HG03039 (cell line): ENCODE measurements around the gene TLL2.

Experiments used
- ATAC-seq: cut with Tn5 transposase; IDR thresholded peaks from one replicate; pipeline ENCODE4 v1.9.1; 2021; ENCODE audit warnings: mild to moderate bottlenecking, moderate library complexity; ENCODE audit not compliant: unreplicated experiment

TLL2 gene

GRCh38 chr10:96431211-96431970 is 82.3 kb downstream of the TLL2 start:
- ATAC-seq: no peak

DNA sequence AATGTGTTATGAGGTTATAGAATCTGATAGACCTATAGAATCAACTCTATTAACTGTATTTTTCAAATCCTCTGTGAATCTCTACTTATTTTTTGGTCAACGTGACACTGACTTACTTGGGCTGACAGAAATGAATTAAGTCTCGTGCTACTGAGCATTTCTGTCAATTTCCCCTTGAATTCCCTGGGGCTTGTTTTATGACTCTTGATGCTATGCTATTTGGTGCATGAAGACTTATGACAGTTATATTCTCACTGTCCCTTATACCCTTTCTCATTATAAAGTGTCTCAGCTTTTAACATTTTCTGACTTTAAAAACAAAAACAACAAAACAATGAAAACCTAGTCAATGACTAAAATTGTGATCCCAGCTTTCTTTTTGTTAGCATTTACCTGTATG is 86.4 kb downstream of the TLL2 start:
- no peak for ATAC-seq

DNA sequence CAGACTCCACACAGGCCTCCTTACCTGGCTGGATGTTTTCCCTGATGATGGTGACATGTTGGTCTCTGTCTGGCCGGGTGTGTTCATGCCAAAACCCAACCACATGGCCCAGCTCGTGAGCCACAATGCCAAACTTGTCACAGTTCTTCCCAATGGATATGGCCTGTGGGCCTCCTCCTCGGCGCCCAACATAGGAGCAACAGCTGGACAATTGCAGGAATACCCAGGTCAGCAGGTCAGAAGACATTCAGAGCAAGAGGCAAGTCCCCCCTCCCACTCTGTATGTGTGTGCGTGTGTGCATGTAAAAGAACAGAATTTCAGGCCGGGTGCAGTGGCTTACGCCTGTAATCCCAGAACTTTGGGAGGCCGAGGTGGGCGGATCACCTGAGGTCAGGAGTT is 91.2 kb downstream of the TLL2 start:
- ATAC-seq: no peak

DNA sequence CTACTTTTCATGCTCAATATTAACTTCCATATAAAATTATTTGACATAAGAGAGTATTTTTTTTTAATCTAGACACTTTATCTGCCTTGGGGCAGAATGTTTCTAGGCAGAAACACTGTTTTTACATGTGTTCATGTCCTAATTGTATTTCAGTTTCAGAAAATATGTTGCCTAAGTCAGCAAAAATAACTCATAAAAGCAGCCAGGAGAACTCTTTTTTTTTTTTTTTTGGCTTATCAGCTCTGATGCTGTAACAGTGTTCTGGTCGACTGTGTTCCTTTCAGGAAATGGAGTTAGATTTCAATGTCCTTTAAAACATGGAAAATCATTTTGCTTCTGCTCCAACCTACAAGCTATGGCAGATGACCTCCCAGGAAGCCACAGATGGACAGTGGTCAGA is 91.7 kb downstream of the TLL2 start:
- ATAC-seq: no peak

GRCh38 chr10:96420228-96421009 is 93.3 kb downstream of the TLL2 start:
- no peak for ATAC-seq

DNA sequence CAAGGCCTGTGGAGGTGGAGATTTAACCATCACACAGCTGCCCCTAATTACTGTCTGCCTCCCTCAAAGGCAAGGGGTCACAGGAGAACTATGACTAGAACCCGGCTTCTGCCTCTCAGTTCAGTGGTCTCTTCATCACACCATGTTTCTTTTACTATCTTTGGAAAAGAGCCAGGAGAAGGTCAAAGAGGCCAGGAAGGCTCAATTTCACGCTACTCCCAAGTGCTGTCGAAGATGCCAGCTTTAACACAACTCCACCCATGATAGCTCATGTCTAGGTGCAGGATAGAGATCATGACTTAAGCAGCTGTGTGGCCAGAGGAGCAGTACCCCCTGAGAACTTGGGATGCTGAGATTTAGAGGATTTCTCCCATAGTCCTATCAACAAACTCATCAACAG is 94.4 kb downstream of the TLL2 start:
- no peak for ATAC-seq

GRCh38 chr10:96418582-96418981 is 95.1 kb downstream of the TLL2 start:
- no peak for ATAC-seq

DNA sequence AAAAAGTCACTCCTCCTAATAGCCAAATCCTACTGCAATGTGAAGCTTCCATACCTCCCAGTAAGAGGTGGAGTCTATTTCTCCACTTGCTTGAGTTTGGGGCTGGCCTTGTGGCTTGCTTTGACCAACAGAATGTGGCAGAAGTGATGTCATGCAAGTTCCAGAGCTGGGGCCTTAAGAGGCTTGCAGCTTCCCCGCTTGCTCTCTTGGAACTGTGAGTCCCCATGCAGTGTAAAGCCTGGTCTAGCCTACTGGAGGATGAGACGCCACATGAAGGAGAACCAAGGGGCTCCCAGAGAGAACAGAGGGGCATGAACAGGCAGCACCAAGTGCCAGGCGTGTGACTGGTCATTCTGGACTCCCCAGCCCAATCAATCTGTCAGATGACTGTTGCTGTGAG is 96.3 kb downstream of the TLL2 start:
- no peak for ATAC-seq

DNA sequence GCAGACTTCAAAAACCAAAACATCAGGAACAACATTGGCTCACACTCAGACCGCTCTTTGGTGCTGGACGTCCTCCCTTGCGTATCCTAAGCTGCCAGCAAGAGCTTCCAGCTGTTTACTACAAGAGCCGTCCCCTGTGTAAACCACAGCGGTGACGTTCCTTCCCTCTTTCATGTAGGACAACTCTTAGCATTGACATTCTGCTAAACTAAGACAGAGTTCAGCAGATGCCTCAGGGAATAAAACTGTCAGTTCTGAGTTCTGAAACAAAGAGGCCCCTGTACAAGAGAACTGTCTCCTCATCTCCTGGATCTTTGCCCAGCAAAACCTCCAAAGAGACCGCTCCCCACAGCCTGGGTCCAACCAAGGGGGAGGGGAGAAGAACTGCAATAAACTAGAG is 97.1 kb downstream of the TLL2 start:
- no peak for ATAC-seq

- no peak for ATAC-seq
These were observed 97.7 kb downstream of the TLL2 start for GRCh38 chr10:96415891-96416554.

GRCh38 chr10:96415150-96415890 is 98.4 kb downstream of the TLL2 start:
- ATAC-seq: no peak

DNA sequence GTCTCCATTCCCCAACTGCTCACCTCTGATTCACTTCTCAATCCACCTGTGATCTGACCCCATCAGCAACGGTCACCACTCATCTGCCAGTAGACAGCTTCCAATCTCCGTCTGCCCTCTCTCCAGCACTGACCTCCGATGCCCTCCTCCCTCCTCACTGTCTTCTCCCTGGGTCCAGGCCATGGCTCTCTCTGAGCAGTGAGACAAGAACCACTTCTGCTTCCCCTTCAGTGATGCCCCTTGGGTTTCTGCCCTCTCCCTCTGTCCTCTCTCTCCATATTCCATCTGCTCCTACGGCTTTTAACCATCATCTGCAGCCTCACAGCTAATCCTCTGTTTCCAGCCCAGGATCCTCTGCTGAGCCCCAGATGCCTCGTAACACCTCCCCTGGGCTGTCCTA is 99.4 kb downstream of the TLL2 start:
- ATAC-seq: no peak

DNA sequence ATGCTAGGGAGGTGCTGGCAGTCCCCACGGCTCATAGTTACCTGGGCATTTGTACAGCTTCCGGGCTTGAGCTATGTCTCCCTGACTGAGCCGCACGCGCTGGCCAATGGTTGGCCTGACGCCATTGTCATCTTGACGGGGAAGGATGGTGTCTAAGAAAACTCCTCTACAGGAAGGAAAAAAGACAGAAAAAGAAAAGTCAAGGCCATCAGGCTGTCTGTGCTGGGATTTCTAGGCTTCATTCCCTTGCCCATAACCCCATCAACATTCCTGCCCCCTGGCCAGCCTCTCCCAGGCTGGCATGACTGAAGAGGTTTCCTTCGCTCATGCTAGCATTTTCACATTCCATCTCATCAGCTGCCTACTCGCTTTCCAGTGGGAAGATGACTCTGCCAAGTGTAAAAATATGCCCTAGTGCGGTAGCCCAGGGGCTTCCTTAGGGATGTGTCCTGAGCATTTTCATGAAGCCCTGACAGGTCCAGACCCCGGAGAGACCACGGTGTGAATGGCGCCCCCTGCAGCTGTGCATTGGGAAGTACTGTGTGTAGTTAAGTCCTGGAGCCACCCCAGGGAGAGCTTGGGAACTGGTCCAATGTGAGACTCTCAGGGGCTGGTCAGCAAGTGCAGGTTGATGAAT is 100.5 kb downstream of the TLL2 start:
- no peak for ATAC-seq

DNA sequence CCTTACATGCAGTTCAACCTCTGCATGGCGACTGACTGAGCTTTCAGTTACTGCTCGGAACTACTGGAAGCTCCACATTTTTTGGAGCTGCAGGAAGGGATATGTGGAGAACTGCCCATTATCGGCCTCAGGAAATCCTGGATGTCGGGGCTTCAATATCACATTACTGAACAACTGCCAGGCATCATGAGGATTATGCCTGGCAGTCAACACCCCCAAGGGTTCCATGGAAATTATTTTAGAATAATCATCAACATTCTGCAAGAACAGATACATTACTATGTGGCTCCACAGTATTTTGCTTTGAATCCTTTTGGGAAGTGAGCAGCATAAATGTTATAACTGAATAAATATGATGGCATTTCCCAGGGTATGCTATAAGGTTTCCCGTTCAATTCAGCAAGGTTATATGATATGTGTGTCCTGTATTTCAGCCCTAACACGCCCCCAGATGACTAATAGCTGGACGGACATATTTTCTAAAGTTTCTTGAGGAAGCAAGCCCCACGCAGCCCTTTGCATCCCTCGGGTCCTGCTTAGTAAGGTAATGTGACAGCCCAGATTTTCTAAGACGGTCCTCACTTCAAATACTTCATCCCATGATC is 101.9 kb downstream of the TLL2 start:
- no peak for ATAC-seq

DNA sequence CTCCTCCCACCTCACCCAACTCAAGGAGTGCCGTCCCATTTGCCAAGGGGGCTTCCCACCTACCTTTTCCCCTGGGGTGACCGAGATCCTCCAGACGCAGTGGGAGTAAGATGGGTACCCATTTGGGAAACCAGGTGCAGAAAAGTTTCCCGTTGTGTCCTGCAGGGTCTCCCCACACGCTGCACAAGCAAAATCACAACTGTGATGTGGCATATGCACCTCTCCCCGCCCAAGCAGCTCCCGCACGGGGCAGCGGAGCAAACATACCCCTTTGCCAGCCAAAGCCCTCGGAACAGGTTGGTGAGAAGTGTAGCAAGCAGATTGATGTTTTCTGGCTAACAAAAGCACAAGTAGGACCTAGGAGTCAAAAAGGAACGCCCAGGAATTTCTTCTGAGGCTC is 103.4 kb downstream of the TLL2 start:
- no peak for ATAC-seq

- ATAC-seq: no peak
These were observed 105.5 kb downstream of the TLL2 start for GRCh38 chr10:96408201-96408600.

- ATAC-seq: no peak
These were observed 106.1 kb downstream of the TLL2 start for GRCh38 chr10:96407560-96408069.

DNA sequence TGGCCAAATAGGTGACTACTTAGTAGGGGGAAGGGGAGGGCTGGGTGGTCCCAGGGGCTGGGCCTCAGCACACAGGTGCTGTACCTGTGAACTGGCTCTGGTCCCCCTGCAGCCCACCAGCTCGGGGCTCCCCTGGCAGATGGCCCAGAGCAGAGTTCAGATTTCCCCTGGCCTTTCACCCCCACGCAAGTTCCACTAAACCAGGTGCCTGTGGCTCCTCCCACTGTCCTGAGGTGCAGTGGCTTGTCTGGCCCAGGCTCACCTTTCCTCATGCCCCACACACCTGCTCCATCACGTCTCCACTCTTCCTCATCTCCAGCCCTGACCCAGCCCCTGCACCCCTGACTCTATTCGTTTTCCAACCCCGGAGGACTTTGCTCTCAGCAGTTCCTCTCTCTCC is 107.6 kb downstream of the TLL2 start:
- no peak for ATAC-seq

DNA sequence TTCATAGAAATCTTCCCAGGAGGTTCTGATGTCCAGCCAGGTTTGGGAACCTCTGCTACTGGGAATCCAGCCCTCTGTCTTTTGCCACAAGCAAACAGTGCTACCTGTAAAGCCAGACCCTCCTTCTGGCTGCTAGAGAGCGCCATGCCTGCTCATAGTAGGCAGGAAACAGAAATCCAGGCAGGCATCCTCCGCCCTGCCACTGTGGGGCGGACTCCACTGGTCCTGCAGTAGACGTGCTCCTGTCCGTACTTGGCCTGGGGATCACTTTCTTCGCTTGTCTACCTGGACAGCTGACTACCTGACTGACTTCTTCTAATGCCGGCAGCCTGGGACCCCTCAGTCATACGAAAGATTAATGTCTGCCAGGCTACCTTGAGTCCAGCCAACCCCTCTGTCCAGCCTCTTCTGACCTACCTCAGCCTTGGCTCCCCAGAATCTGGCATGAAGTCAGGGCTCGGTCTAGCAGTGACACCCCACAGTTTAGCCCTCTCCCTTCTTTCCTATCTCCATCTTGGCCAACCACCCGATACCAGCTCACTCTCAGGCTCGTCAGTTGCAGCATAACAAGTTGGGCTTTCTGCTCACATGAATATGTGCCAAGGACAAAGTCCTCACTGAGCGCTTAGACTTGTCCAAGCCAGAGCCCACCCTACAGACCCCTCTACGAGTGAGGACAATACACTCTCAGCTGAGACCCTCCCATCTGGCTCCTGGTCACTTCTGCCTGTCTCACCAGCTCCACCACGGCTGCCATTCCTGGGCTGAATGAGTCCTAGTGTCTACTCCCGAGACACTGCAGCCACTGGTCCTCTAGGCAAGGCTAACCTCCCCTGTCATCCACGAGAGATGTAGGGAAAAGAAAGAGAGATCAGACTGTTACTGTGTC is 111.1 kb downstream of the TLL2 start:
- no peak for ATAC-seq
